HG02981 (cell line): ENCODE results near the gene SEPTIN8.

Source experiments
- ATAC-seq: cut with Tn5 transposase; IDR thresholded peaks from one replicate; pipeline ENCODE4 v1.9.1; 2021; ENCODE audit warnings: mild to moderate bottlenecking, moderate library complexity; ENCODE audit not compliant: unreplicated experiment

SEPTIN8 gene

GRCh38 chr5:132777209-132778069 is at the start of gene SEPTIN8:
Gene SEPTIN8, minus strand, starts transcription at chr5:132777239. Its CDS starts 102 bp downstream, at chr5:132777137.
- ATAC-seq = peak; percentile 52

GRCh38 chr5:132826424-132827082 is 49.5 kb upstream of the SEPTIN8 start:
- ATAC-seq = no peak

GRCh38 chr5:132825834-132826391 is 48.9 kb upstream of the SEPTIN8 start:
- no peak for ATAC-seq

- ATAC-seq = no peak
These were observed 48.2 kb upstream of the SEPTIN8 start for GRCh38 chr5:132825033-132825833.

GRCh38 chr5:132824426-132824825 is 47.4 kb upstream of the SEPTIN8 start:
- ATAC-seq = no peak

- no peak for ATAC-seq
These were observed 46.5 kb upstream of the SEPTIN8 start for GRCh38 chr5:132823481-132824050.

GRCh38 chr5:132822650-132823480 is 45.8 kb upstream of the SEPTIN8 start:
- no peak for ATAC-seq

- no peak for ATAC-seq
These were observed 44.8 kb upstream of the SEPTIN8 start for GRCh38 chr5:132821791-132822190.

GRCh38 chr5:132821350-132821749 is 44.3 kb upstream of the SEPTIN8 start:
- no peak for ATAC-seq

GRCh38 chr5:132820162-132820754 is 43.2 kb upstream of the SEPTIN8 start:
- peak; percentile 72 for ATAC-seq

GRCh38 chr5:132819468-132819867 is 42.4 kb upstream of the SEPTIN8 start:
- ATAC-seq = no peak

GRCh38 chr5:132817011-132817410 is 40.0 kb upstream of the SEPTIN8 start:
- ATAC-seq = no peak

GRCh38 chr5:132816554-132816953 is 39.5 kb upstream of the SEPTIN8 start:
- no peak for ATAC-seq

- ATAC-seq = no peak
These were observed 39.0 kb upstream of the SEPTIN8 start for GRCh38 chr5:132816083-132816482.

- ATAC-seq = no peak
These were observed 38.4 kb upstream of the SEPTIN8 start for GRCh38 chr5:132815454-132815853.

GRCh38 chr5:132814503-132815294 is 37.7 kb upstream of the SEPTIN8 start:
- ATAC-seq = no peak

- no peak for ATAC-seq
These were observed 36.8 kb upstream of the SEPTIN8 start for GRCh38 chr5:132813599-132814502.
